WTC11 (cell line): ENCODE data around the gene FAM114A1.

Experiments used
- ATF1 ChIP-seq: sonication (generic); formaldehyde crosslinking; IDR thresholded peaks from 2 replicates; pipeline ENCODE4 v1.8.1; 2023; ENCODE audit warnings: mild to moderate bottlenecking, moderate library complexity, missing genetic modification reagents
- FOXJ3 ChIP-seq: sonication (generic); formaldehyde crosslinking; IDR thresholded peaks from 2 replicates; pipeline ENCODE4 v1.9.0; 2021; ENCODE audit warnings: missing genetic modification reagents, mild to moderate bottlenecking, borderline replicate concordance
- JUN ChIP-seq: sonication (generic); formaldehyde crosslinking; IDR thresholded peaks from 2 replicates; pipeline ENCODE4 v1.8.0; 2023; ENCODE audit warnings: mild to moderate bottlenecking, missing genetic modification reagents
- NR1H2 ChIP-seq: sonication (generic); formaldehyde crosslinking; IDR thresholded peaks from 2 replicates; pipeline ENCODE4 v1.9.0; 2021; ENCODE audit warnings: mild to moderate bottlenecking, moderate library complexity, missing genetic modification reagents
- TCF7 ChIP-seq: sonication (generic); formaldehyde crosslinking; IDR thresholded peaks from 2 replicates; pipeline ENCODE4 v1.8.0; 2022; ENCODE audit warnings: mild to moderate bottlenecking, low read depth, missing genetic modification reagents, moderate library complexity
- TF ChIP-seq, protein P1 (sequence below): sonication (generic); formaldehyde crosslinking; IDR thresholded peaks from 2 replicates; pipeline ENCODE4 v1.8.1; 2022; ENCODE audit warnings: low read depth, missing genetic modification reagents, borderline replicate concordance
- TF ChIP-seq, protein P2 (sequence below): sonication (generic); formaldehyde crosslinking; IDR thresholded peaks from 2 replicates; pipeline ENCODE4 v1.8.0; 2023; ENCODE audit warnings: missing genetic modification reagents
- TF ChIP-seq, protein P3 (sequence below): fragments of 200-600 bp; IDR thresholded peaks from 2 replicates; pipeline ENCODE4 v1.8.0; 2022; ENCODE audit warnings: antibody characterized with exemption
- TF ChIP-seq, protein P4 (sequence below): sonication (generic); formaldehyde crosslinking; IDR thresholded peaks from 2 replicates; pipeline ENCODE4 v1.8.1; 2023; ENCODE audit warnings: mild to moderate bottlenecking, moderate library complexity, missing genetic modification reagents

DNA sequence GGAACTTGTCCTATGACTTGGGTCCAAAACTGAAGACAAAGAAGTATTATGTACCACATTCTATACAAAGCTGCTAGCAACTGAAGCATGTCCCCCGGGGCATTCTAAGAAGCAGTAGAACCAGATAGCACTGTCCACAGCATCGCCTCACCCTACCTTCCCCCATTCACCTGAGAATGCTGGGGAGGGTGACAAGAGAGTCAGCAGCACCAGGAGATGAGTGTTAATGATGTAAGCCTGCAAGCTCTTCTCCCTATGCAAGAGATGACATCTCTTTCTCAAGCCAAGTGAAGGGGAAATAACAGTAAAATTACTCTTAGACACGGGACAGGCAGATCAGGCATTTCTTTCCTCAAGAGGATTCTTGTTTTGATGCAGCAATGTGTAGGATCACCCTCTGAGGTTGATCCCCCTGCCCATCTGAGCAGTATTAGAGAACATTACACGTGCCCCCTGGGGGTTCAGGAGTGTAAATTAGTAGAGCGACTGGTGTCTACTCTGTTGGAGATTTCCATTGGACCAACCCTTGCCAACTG, 49.1 kb upstream of the FAM114A1 start:
- no peak for TF ChIP-seq ATF1 (CRISPR knock-in tag)
- TF ChIP-seq TCF7 (CRISPR knock-in tag), result no peak
- TF ChIP-seq, protein P1, sequence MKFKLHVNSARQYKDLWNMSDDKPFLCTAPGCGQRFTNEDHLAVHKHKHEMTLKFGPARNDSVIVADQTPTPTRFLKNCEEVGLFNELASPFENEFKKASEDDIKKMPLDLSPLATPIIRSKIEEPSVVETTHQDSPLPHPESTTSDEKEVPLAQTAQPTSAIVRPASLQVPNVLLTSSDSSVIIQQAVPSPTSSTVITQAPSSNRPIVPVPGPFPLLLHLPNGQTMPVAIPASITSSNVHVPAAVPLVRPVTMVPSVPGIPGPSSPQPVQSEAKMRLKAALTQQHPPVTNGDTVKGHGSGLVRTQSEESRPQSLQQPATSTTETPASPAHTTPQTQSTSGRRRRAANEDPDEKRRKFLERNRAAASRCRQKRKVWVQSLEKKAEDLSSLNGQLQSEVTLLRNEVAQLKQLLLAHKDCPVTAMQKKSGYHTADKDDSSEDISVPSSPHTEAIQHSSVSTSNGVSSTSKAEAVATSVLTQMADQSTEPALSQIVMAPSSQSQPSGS (CRISPR knock-in tag), result no peak
- TF ChIP-seq FOXJ3 (CRISPR knock-in tag), result no peak
- TF ChIP-seq, protein P2, sequence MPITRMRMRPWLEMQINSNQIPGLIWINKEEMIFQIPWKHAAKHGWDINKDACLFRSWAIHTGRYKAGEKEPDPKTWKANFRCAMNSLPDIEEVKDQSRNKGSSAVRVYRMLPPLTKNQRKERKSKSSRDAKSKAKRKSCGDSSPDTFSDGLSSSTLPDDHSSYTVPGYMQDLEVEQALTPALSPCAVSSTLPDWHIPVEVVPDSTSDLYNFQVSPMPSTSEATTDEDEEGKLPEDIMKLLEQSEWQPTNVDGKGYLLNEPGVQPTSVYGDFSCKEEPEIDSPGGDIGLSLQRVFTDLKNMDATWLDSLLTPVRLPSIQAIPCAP (CRISPR knock-in tag), result no peak
- TF ChIP-seq, protein P3, sequence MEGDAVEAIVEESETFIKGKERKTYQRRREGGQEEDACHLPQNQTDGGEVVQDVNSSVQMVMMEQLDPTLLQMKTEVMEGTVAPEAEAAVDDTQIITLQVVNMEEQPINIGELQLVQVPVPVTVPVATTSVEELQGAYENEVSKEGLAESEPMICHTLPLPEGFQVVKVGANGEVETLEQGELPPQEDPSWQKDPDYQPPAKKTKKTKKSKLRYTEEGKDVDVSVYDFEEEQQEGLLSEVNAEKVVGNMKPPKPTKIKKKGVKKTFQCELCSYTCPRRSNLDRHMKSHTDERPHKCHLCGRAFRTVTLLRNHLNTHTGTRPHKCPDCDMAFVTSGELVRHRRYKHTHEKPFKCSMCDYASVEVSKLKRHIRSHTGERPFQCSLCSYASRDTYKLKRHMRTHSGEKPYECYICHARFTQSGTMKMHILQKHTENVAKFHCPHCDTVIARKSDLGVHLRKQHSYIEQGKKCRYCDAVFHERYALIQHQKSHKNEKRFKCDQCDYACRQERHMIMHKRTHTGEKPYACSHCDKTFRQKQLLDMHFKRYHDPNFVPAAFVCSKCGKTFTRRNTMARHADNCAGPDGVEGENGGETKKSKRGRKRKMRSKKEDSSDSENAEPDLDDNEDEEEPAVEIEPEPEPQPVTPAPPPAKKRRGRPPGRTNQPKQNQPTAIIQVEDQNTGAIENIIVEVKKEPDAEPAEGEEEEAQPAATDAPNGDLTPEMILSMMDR, result no peak
- TF ChIP-seq JUN, result no peak
- no peak for TF ChIP-seq NR1H2 (CRISPR knock-in tag)
- TF ChIP-seq, protein P4, sequence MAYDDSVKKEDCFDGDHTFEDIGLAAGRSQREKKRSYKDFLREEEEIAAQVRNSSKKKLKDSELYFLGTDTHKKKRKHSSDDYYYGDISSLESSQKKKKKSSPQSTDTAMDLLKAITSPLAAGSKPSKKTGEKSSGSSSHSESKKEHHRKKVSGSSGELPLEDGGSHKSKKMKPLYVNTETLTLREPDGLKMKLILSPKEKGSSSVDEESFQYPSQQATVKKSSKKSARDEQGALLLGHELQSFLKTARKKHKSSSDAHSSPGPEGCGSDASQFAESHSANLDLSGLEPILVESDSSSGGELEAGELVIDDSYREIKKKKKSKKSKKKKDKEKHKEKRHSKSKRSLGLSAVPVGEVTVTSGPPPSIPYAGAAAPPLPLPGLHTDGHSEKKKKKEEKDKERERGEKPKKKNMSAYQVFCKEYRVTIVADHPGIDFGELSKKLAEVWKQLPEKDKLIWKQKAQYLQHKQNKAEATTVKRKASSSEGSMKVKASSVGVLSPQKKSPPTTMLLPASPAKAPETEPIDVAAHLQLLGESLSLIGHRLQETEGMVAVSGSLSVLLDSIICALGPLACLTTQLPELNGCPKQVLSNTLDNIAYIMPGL, result no peak
